ENCODE measurements around the gene FAM83E. TPM values are rescaled to one million over a fixed set of nuclear protein-coding genes. Genes with fewer than 3 reads are reported as not detected.

The FAM83E gene
- polyA plus RNA-seq, 2 of the 4 experiments (the other 2 are of a cell fraction), result 0.16 to 0.41 TPM

- TF ChIP-seq TP53 (CRISPR knock-in tag; IDR thresholded peaks at IDR 0.05) (0 out of 2 replicates have a peak, but pooled peaks have one; percentile 25), HEYL (CRISPR knock-in tag; IDR thresholded peaks at IDR 0.05) (no peak), SREBF2 (IDR thresholded peaks at IDR 0.05) (no peak)
These were observed 26.0 kb downstream of the FAM83E start (continued) for GRCh38 chr19:48588670-48589401.

GRCh38 chr19:48587387-48587786, 27.5 kb downstream of the FAM83E start:
- no peak overlapping the region for H3K4me2 ChIP-seq
- no peaks in the 10 kb centered on the region for H3K9me3 ChIP-seq
- CTCF ChIA-PET, result interaction anchor here (0.5 to 21.8 kb wide), 19 partner anchors 8 to 253 kb away, joined by 3 to 618 read pairs (median 5); partner anchors contain the start of genes FAM83E, KDELR1, LMTK3 and SPACA4
- DNase-seq (ENCODE audit: low read depth in 1 of 2, low spot score in 1 of 2) (no peak), ATAC-seq (no peak), FAIRE-seq (no peak)
- 96% methylated on average over 3 of the region's 3 CpGs for WGBS (ENCODE audit: missing lambda C conversion rate)
- POLR2A ChIA-PET, result interaction anchor here (0.6 to 1.3 kb wide), 4 partner anchors 29 to 187 kb away, joined by 3 to 7 read pairs (median 4); no protein-coding TSS in a partner anchor
- TF ChIP-seq BCL3 (IDR thresholded peaks at IDR 0.05) (no peak), FOSL2 (IDR thresholded peaks at IDR 0.05) (no peak), FOSL2 (CRISPR knock-in tag; IDR thresholded peaks at IDR 0.05) (no peak), RFX5 (IDR thresholded peaks at IDR 0.05) (no peak), HOXB13 (CRISPR knock-in tag; IDR thresholded peaks at IDR 0.05; ENCODE audit: low read depth) (no peak), ELK1 (IDR thresholded peaks at IDR 0.05; ENCODE audit: low read depth, low read length) (no peak), KDM1A (IDR thresholded peaks at IDR 0.05; ENCODE audit: low read depth) (no peak)
- H3K27ac ChIP-seq, result peak overlapping the region in 1 of 2 experiments; percentile 60; a peak in 3 of 6 replicates
- no peak overlapping the region for H3K4me3 ChIP-seq
- H3K4me1 ChIP-seq, result peaks cover 18% of the 10 kb centered on the region

- ChIA-PET CTCF (interaction anchor here (3.3 to 21.8 kb wide), 7 partner anchors 12 to 93 kb away, joined by 35 to 618 read pairs (median 259); partner anchors contain the start of genes FAM83E, SPACA4 and SULT2B1), POLR2A (interaction anchor here (0.7 kb wide), 1 partner anchor 28 kb away, joined by 5 read pairs; no protein-coding TSS in a partner anchor)
- Histone ChIP-seq H3K4me3 (no peak overlapping the region), H3K27ac (peak overlapping the region; percentile 86 to 91), H3K9me3 (no peaks in the 10 kb centered on the region), H3K4me2 (no peak overlapping the region; the same call in 2 of the 3 replicates), H3K4me1 (peaks cover 16% of the 10 kb centered on the region)
- FAIRE-seq (no peak), ATAC-seq (no peak), DNase-seq (ENCODE audit: low read depth in 1 of 2, low spot score in 1 of 2) (no peak)
- 57% methylated on average over 2 of the region's 2 CpGs for WGBS (ENCODE audit: missing lambda C conversion rate)
- no peak for TF ChIP-seq PBX3 (IDR thresholded peaks at IDR 0.05)
- no peak for TF ChIP-seq TFCP2L1 (CRISPR knock-in tag; IDR thresholded peaks at IDR 0.05)
- no peak for TF ChIP-seq NR3C1 (IDR thresholded peaks at IDR 0.05)
- no peak for TF ChIP-seq CBX2 (IDR thresholded peaks at IDR 0.05; ENCODE audit: borderline replicate concordance, low read depth)
- no peak for TF ChIP-seq CHD4 (IDR thresholded peaks at IDR 0.05; ENCODE audit: borderline replicate concordance)
- TF ChIP-seq RAD21 (conservative IDR thresholded peaks at IDR 0.05 in 1 of 2, IDR thresholded peaks at IDR 0.05 in 1 of 2), result no peak
- no peak for TF ChIP-seq EHF (CRISPR knock-in tag; IDR thresholded peaks at IDR 0.05)
- TF ChIP-seq FOSL2 (IDR thresholded peaks at IDR 0.05), result no peak
- TF ChIP-seq FOSL2 (CRISPR knock-in tag; IDR thresholded peaks at IDR 0.05), result no peak
- TF ChIP-seq ZFP36 (IDR thresholded peaks at IDR 0.05; ENCODE audit: borderline replicate concordance, partially characterized antibody), result no peak
- TF ChIP-seq TP53 (CRISPR knock-in tag; IDR thresholded peaks at IDR 0.05), result no peak
- TF ChIP-seq EP300 (IDR thresholded peaks at IDR 0.05), result no peak
- TF ChIP-seq BCL3 (IDR thresholded peaks at IDR 0.05), result no peak
- no peak for TF ChIP-seq HES2 (IDR thresholded peaks at IDR 0.05)
- no peak for TF ChIP-seq SREBF2 (IDR thresholded peaks at IDR 0.05)
- no peak for TF ChIP-seq MYC (IDR thresholded peaks at IDR 0.05; ENCODE audit: borderline replicate concordance, low read length)
- no peak for TF ChIP-seq FOSB (CRISPR knock-in tag; IDR thresholded peaks at IDR 0.05)
- TF ChIP-seq USF2 (IDR thresholded peaks at IDR 0.05), result no peak
- TF ChIP-seq FOXS1 (CRISPR knock-in tag; IDR thresholded peaks at IDR 0.05), result no peak
These were observed 32.7 kb downstream of the FAM83E start for GRCh38 chr19:48582168-48582567.
